PFSK-1 (cell line): Measurements from ENCODE around the gene KBTBD6.

ENCODE experiments used
- FOXP2 ChIP-seq: optimal IDR thresholded peaks from 2 replicates; pipeline ENCODE3; 2011; ENCODE audit warnings: borderline replicate concordance, control low read depth, inconsistent platforms; ENCODE audit not compliant: insufficient read depth; ENCODE audit errors: extremely low read length, extremely low read depth
- POLR2AphosphoS5 ChIP-seq: IDR thresholded peaks from 2 replicates; pipeline ENCODE4 v1.6.1; 2012; ENCODE audit warnings: low read depth, mild to moderate bottlenecking, control low read depth, low read length, moderate library complexity
- SIN3A ChIP-seq: IDR thresholded peaks from 2 replicates; pipeline ENCODE4 v1.6.1; 2012; ENCODE audit warnings: mild to moderate bottlenecking, low read length, moderate library complexity, borderline replicate concordance; ENCODE audit not compliant: insufficient read depth
- TAF1 ChIP-seq: IDR thresholded peaks from 2 replicates; pipeline ENCODE4 v1.6.1; 2012; ENCODE audit warnings: low read length, control low read depth, borderline replicate concordance; ENCODE audit not compliant: insufficient read depth
- TF ChIP-seq, protein P1 (sequence below), 2 experiments: IDR thresholded peaks; 2 replicates each; pipeline versions ENCODE4 v1.6.1 to v1.8.0; 2011 to 2012; ENCODE audit warnings: low read depth in 2 of 2, low read length in 2 of 2, control low read depth in 1 of 2, inconsistent platforms in 1 of 2, mild to moderate bottlenecking in 1 of 2, moderate library complexity in 1 of 2; ENCODE audit not compliant: insufficient read depth in 1 of 2

KBTBD6 gene

DNA sequence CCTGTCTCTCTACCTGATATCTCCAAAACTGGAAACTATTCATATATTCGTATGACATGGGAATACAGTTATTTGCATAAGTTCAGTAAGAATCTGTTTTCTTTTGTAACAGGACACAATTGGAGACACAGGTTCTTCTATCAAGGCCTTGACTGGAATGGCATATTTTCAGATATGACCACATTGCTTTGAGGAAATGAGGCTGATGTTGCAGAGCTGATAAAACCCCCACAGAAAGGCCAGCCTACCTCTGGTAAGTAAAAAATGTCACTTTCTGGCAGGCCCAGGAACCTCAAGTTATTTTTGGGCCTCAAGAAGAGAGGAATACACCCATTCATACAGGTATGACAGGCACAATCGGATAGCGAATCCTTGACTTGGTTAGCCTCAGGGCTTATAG, 29.5 kb upstream of the KBTBD6 start:
- TF ChIP-seq FOXP2 (no peak), POLR2AphosphoS5 (no peak), TAF1 (no peak), SIN3A (no peak)
- TF ChIP-seq, protein P1, sequence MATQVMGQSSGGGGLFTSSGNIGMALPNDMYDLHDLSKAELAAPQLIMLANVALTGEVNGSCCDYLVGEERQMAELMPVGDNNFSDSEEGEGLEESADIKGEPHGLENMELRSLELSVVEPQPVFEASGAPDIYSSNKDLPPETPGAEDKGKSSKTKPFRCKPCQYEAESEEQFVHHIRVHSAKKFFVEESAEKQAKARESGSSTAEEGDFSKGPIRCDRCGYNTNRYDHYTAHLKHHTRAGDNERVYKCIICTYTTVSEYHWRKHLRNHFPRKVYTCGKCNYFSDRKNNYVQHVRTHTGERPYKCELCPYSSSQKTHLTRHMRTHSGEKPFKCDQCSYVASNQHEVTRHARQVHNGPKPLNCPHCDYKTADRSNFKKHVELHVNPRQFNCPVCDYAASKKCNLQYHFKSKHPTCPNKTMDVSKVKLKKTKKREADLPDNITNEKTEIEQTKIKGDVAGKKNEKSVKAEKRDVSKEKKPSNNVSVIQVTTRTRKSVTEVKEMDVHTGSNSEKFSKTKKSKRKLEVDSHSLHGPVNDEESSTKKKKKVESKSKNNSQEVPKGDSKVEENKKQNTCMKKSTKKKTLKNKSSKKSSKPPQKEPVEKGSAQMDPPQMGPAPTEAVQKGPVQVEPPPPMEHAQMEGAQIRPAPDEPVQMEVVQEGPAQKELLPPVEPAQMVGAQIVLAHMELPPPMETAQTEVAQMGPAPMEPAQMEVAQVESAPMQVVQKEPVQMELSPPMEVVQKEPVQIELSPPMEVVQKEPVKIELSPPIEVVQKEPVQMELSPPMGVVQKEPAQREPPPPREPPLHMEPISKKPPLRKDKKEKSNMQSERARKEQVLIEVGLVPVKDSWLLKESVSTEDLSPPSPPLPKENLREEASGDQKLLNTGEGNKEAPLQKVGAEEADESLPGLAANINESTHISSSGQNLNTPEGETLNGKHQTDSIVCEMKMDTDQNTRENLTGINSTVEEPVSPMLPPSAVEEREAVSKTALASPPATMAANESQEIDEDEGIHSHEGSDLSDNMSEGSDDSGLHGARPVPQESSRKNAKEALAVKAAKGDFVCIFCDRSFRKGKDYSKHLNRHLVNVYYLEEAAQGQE (IDR thresholded peaks at IDR 0.05; ENCODE audit: insufficient read depth in 1 of 2, low read depth in 2 of 2, low read length in 2 of 2): no peak

DNA sequence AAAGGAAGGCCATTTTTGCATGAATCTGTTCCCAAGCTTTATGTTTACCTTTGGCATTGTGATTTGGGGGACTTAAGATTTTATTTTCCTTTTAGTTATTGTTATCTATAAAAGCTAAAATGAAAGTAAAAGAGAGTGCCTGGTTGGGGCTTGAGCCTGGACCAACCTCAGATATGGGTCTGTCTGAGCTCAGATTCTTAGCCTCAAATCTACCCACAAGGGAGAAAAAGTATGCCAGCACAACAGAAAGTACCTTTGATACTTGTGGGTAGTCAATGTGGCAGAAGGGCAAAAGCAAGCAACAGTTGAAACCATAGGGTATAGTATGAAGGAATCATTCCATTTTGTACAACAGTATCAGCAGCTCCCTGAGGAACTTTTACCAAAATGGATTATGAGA, 26.6 kb upstream of the KBTBD6 start:
- TF ChIP-seq SIN3A: no peak
- TF ChIP-seq, protein P1 (IDR thresholded peaks at IDR 0.05; ENCODE audit: insufficient read depth in 1 of 2, low read depth in 2 of 2, low read length in 2 of 2): no peak
- no peak for TF ChIP-seq FOXP2
- no peak for TF ChIP-seq TAF1
- no peak for TF ChIP-seq POLR2AphosphoS5

DNA sequence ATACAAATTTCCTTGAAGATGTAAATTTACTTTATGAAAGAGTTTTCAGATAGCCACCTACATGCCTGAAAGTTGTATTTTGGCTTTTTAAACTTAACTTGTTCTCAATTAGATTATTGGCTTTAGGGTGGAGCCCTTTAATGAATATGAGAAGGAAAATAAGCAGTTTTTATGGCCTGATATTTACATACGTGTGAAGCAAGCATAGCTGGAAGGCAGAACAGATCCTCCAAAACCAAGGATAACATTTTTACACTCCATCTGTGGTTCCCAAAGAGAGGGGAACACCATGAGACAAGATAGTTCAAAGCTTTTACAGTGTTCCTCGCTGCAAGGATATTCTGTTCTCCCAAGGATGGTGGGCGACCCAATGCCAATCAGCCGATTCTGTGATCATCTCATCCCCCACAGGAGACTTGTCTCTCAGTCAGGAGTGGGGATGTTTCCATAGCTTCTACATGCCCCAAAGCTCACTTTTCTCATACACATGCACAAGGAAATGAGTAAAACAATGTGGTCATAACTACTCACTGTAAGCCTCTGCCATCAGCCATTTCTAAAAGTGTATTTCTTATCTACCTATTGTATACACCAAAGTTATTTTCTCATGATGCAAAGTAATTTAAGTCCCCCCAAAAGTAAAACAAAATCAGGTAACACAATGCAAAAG, 24.6 kb upstream of the KBTBD6 start:
- no peak for TF ChIP-seq FOXP2
- TF ChIP-seq TAF1: no peak
- TF ChIP-seq SIN3A: no peak
- no peak for TF ChIP-seq POLR2AphosphoS5
- TF ChIP-seq, protein P1 (IDR thresholded peaks at IDR 0.05; ENCODE audit: insufficient read depth in 1 of 2, low read depth in 2 of 2, low read length in 2 of 2): no peak

DNA sequence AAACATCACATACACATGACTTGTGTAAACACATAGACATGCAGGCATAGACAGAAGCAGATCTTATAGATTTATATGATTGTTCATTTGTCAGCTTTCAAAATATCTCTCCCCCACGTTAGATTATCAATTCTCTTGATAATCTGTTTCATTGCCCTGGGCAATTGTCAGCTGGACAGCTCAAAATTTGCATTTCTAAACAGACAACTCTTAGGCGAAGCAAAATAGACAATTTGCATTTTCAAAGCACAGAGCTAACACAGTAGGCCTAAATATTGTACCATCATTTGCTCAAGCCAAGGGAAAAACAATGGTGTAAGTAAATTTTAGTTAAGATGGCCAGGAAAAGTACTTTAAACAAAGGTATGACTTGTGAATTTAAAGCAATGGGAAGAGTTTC, 24.0 kb upstream of the KBTBD6 start:
- TF ChIP-seq, protein P1 (IDR thresholded peaks at IDR 0.05; ENCODE audit: insufficient read depth in 1 of 2, low read depth in 2 of 2, low read length in 2 of 2): no peak
- TF ChIP-seq FOXP2 (no peak), TAF1 (no peak), POLR2AphosphoS5 (no peak), SIN3A (no peak)
